Measurements from ENCODE around the gene NELL2.
"Not testable (repeated sequence)": the region's sequence is repeated elsewhere in the genome, so short reads cannot be mapped to it uniquely, and the experiment has no call there.

Gene NELL2

GRCh38 chr12:44875954-44876543, at the start of gene NELL2:
Gene NELL2, minus strand, starts transcription at chr12:44876315. Its CDS starts 446 bp downstream, at chr12:44875869.
- CTCF ChIA-PET: interaction anchor here (0.6 to 0.7 kb wide), 2 partner anchors 29 to 464 kb away, joined by 3 read pairs; no protein-coding TSS in a partner anchor
- POLR2A ChIA-PET (ENCODE audit: low non-redundant PET): no interaction called here
- DNase-seq (ENCODE audit: low spot score): peak; percentile 61
- no peak for TF ChIP-seq CTCF (conservative IDR thresholded peaks at IDR 0.05; ENCODE audit: low read depth)
- no peak within 1 kb of the TSS for H3K27ac ChIP-seq

GRCh38 chr12:44921736-44922135, 45.6 kb upstream of the NELL2 start:
- POLR2A ChIA-PET (ENCODE audit: low non-redundant PET): no interaction called here
- CTCF ChIA-PET: no interaction called here
- no peak for TF ChIP-seq CTCF (conservative IDR thresholded peaks at IDR 0.05; ENCODE audit: low read depth)
- no peak for DNase-seq (ENCODE audit: low spot score)
- no peak overlapping the region for H3K27ac ChIP-seq

GRCh38 chr12:44917141-44917540, 41.0 kb upstream of the NELL2 start:
- CTCF ChIA-PET: no interaction called here
- POLR2A ChIA-PET (ENCODE audit: low non-redundant PET): no interaction called here
- TF ChIP-seq CTCF (conservative IDR thresholded peaks at IDR 0.05; ENCODE audit: low read depth): no peak
- DNase-seq (ENCODE audit: low spot score): no peak
- H3K27ac ChIP-seq: no peak overlapping the region

GRCh38 chr12:44915958-44916357, 39.8 kb upstream of the NELL2 start:
- no peak for TF ChIP-seq CTCF (conservative IDR thresholded peaks at IDR 0.05; ENCODE audit: low read depth)
- CTCF ChIA-PET: interaction anchor here (0.6 to 0.7 kb wide), 2 partner anchors 304 to 535 kb away, joined by 3 read pairs; no protein-coding TSS in a partner anchor
- no peak for DNase-seq (ENCODE audit: low spot score)
- POLR2A ChIA-PET (ENCODE audit: low non-redundant PET): no interaction called here
- H3K27ac ChIP-seq: no peak overlapping the region

GRCh38 chr12:44904321-44904720, 28.2 kb upstream of the NELL2 start:
- no peak for DNase-seq (ENCODE audit: low spot score)
- CTCF ChIA-PET: interaction anchor here (1.5 kb wide), 1 partner anchor 28 kb away, joined by 3 read pairs; the partner anchor contains the start of gene NELL2
- POLR2A ChIA-PET (ENCODE audit: low non-redundant PET): no interaction called here
- no peak overlapping the region for H3K27ac ChIP-seq
- TF ChIP-seq CTCF (conservative IDR thresholded peaks at IDR 0.05; ENCODE audit: low read depth): no peak

GRCh38 chr12:44898108-44898507, 22.0 kb upstream of the NELL2 start:
- POLR2A ChIA-PET (ENCODE audit: low non-redundant PET); DNase-seq (ENCODE audit: low spot score): not testable (repeated sequence)
- CTCF ChIA-PET: interaction anchor here (0.5 to 0.6 kb wide), 3 partner anchors 9 to 438 kb away, joined by 3 to 5 read pairs (median 4); no protein-coding TSS in a partner anchor

GRCh38 chr12:44889926-44890325, 13.8 kb upstream of the NELL2 start:
- TF ChIP-seq CTCF (conservative IDR thresholded peaks at IDR 0.05; ENCODE audit: low read depth): no peak
- CTCF ChIA-PET: no interaction called here

More at GRCh38 chr12:44898108-44898507, 22.0 kb upstream of the NELL2 start:
- H3K27ac ChIP-seq: not testable (repeated sequence)

More at GRCh38 chr12:44889926-44890325, 13.8 kb upstream of the NELL2 start:
- DNase-seq (ENCODE audit: low spot score): no peak
- no peak overlapping the region for H3K27ac ChIP-seq
- POLR2A ChIA-PET (ENCODE audit: low non-redundant PET): no interaction called here
